ENCODE measurements around the gene PAQR5.
A peak's percentile ranks its signal among the peaks of the same experiment; 100 is the strongest.

PAQR5 gene

GRCh38 chr15:69424001-69424400 lies 125.3 kb downstream of the PAQR5 start:
- no peak for TF ChIP-seq CTCF (conservative IDR thresholded peaks at IDR 0.05; ENCODE audit: low read length)
- DNase-seq (ENCODE audit: low read depth): peak; percentile 35

GRCh38 chr15:69424748-69425413 lies 126.2 kb downstream of the PAQR5 start:
- TF ChIP-seq CTCF (conservative IDR thresholded peaks at IDR 0.05; ENCODE audit: low read length): no peak
- DNase-seq (ENCODE audit: low read depth): no peak
- no peak overlapping the region for H3K4me3 ChIP-seq (ENCODE audit: low read length)

More at GRCh38 chr15:69424001-69424400, 125.3 kb downstream of the PAQR5 start:
- no peak overlapping the region for H3K4me3 ChIP-seq (ENCODE audit: low read length)

DNA sequence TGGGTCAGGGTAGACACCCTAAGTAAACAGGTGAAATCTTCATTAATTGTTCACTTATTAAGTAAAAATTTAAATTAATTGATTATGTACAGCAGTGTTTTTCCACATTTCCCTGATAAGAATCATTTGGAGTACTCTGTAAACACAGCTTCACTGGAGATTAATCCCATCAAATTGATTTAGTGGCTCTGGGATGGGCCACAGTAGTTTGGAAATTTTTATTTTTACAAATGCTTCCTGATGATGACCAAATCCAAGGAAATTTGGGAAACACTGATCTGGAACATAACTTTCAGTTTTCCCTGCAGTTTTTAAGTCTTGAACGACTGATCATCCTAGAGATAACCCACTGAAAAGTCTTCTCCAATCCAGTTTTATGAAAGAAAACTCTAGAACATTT lies 135.1 kb downstream of the PAQR5 start:
- TF ChIP-seq CTCF (conservative IDR thresholded peaks at IDR 0.05; ENCODE audit: low read length): no peak
- no peak overlapping the region for H3K4me3 ChIP-seq (ENCODE audit: low read length)
- DNase-seq (ENCODE audit: low read depth): no peak

- no peak for TF ChIP-seq CTCF (conservative IDR thresholded peaks at IDR 0.05; ENCODE audit: low read length)
- no peak for DNase-seq (ENCODE audit: low read depth)
- no peak overlapping the region for H3K4me3 ChIP-seq (ENCODE audit: low read length)
Observed at GRCh38 chr15:69434238-69434637, 135.5 kb downstream of the PAQR5 start.

GRCh38 chr15:69434679-69435078 lies 136.0 kb downstream of the PAQR5 start:
- H3K4me3 ChIP-seq (ENCODE audit: low read length): no peak overlapping the region
- DNase-seq (ENCODE audit: low read depth): no peak
- no peak for TF ChIP-seq CTCF (conservative IDR thresholded peaks at IDR 0.05; ENCODE audit: low read length)

GRCh38 chr15:69435985-69436384 lies 137.3 kb downstream of the PAQR5 start:
- no peak for TF ChIP-seq CTCF (conservative IDR thresholded peaks at IDR 0.05; ENCODE audit: low read length)
- no peak for DNase-seq (ENCODE audit: low read depth)
- H3K4me3 ChIP-seq (ENCODE audit: low read length): no peak overlapping the region

DNA sequence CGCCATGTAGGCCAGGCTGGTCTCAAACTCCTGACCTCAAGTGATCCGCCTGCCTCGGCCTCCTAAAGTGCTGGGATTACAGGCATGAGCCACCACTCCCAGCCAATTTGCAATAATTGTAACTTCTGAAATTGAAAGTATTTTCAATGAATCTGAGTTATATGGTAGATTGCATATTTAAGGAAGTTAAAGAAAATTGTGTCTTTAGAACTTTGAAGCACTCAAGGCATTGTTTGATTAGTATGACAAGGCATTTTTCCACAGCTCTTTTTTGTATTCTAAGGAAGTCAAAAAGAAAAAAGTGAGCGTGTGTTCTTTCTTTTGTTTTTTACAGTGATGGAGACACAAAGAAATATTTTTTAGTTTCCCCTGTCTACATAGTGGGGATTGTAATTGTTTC lies 138.2 kb downstream of the PAQR5 start:
- no peak for TF ChIP-seq CTCF (conservative IDR thresholded peaks at IDR 0.05; ENCODE audit: low read length)
- H3K4me3 ChIP-seq (ENCODE audit: low read length): no peak overlapping the region
- DNase-seq (ENCODE audit: low read depth): no peak
